Gastrocnemius medialis (tissue), 4 donors: Measurements from ENCODE around the gene SLC26A4. TPM values are rescaled to one million over a fixed set of nuclear protein-coding genes. Genes with fewer than 3 reads are reported as not detected.

Experiments
- ATAC-seq, 2 donors: fragments of 150-250 bp; one replicate each; pipeline ENCODE4 v1.9.1; 2016
- DNase-seq, 2 donors: peaks; one replicate each; pipeline ENCODE4 v3.0.0-alpha.2; 2019
- H3K27ac ChIP-seq, 4 donors: fragments of 200-600 bp; sonication (generic); 1 replicate in 1 of 4; 2 replicates in 3 of 4; pipeline ENCODE4 v1.5.1; 2016 to 2018; ENCODE audit warnings: mild to moderate bottlenecking in 2 of 4, moderate library complexity in 1 of 4
- H3K27me3 ChIP-seq, 3 donors: fragments of 200-600 bp; sonication (generic) in 2 of 3; 1 replicate in 1 of 3; 2 replicates in 2 of 3; pipeline versions ENCODE4 v1.5.1 to v1.6.0; 2016 to 2019; ENCODE audit warnings: mild to moderate bottlenecking in 1 of 3, moderate library complexity in 1 of 3
- H3K36me3 ChIP-seq, 2 donors: fragments of 200-600 bp; sonication (generic) in 1 of 2; one replicate each; pipeline ENCODE4 v1.5.1; 2017 to 2018
- H3K4me1 ChIP-seq, 2 donors: fragments of 200-600 bp; sonication (generic) in 1 of 2; one replicate each; pipeline ENCODE4 v1.5.1; 2016 to 2017; ENCODE audit warnings: mild to moderate bottlenecking in 2 of 2
- H3K4me3 ChIP-seq, 4 donors: fragments of 200-600 bp; sonication (generic) in 3 of 4; 1 replicate in 1 of 4; 2 replicates in 3 of 4; pipeline ENCODE4 v1.5.1; 2016 to 2019; ENCODE audit warnings: mild to moderate bottlenecking in 2 of 4
- H3K9me3 ChIP-seq, 3 donors: fragments of 200-600 bp; sonication (generic) in 2 of 3; 1 replicate in 1 of 3; 2 replicates in 2 of 3; pipeline ENCODE4 v1.5.1; 2016 to 2019
- CTCF ChIP-seq, 5 experiments: fragments of 450-650 bp in 3 of 5; fragments of 200-600 bp in 2 of 5; sonication (generic) in 2 of 5; IDR thresholded peaks in 4 of 5; conservative IDR thresholded peaks in 1 of 5; 1 replicate in 4 of 5; 2 replicates in 1 of 5; pipeline ENCODE4 v1.5.1; 2016 to 2019; ENCODE audit warnings: antibody characterized with exemption in 5 of 5, mild to moderate bottlenecking in 3 of 5, moderate library complexity in 3 of 5
- POLR2A ChIP-seq, 2 donors: fragments of 450-650 bp; IDR thresholded peaks; one replicate each; pipeline ENCODE4 v1.6.1; 2017; ENCODE audit warnings: antibody characterized with exemption in 2 of 2, mild to moderate bottlenecking in 2 of 2, moderate library complexity in 2 of 2
- in situ Hi-C, 4 donors: fragments of 200-750 bp; cut with MboI; loops; one replicate each; pipeline versions ENCODE4 v1.15.0 to v1.8.0; 2017; ENCODE audit warnings: low sequenced_read_pairs in 4 of 4
- intact Hi-C: fragments of 100-400 bp; cut with DNase I; formaldehyde crosslinking; loops from one replicate; pipeline ENCODE4 v1.15.1; 2023; ENCODE audit warnings: low total_unique reads
- total RNA-seq, 4 donors: library from RNA; depleted of rRNA; stranded (reverse); fragments of >200 nt; gene quantifications; one replicate each; pipeline versions ENCODE4 v1.1.0 to v1.2.3, GENCODE V29; 2016

The SLC26A4 gene
- total RNA-seq, 4 donors from 2014 or later = 0.09 to 2.5 (median 0.20) TPM; not detected in 1

GRCh38 chr7:107700570-107700969 is 39.9 kb downstream of the SLC26A4 start:
- no peak for ATAC-seq
- in situ Hi-C loops = loop anchor here in 1 of 4 donors (25.0 kb wide), 1 partner anchor 488 kb away; no protein-coding TSS in a partner anchor
- H3K4me3 ChIP-seq = no peak overlapping the region
- H3K27ac ChIP-seq = no peak overlapping the region
- TF ChIP-seq POLR2A (IDR thresholded peaks at IDR 0.05) = no peak
- TF ChIP-seq CTCF (IDR thresholded peaks at IDR 0.05 in 4 of 5, conservative IDR thresholded peaks at IDR 0.05 in 1 of 5) = no peak
- no peak for DNase-seq
- H3K9me3 ChIP-seq = no peaks in the 10 kb centered on the region
- intact Hi-C loops = no loop called here
- H3K36me3 ChIP-seq = no peaks in the 10 kb centered on the region
- no peaks in the 10 kb centered on the region for H3K4me1 ChIP-seq
- no peaks in the 10 kb centered on the region for H3K27me3 ChIP-seq

GRCh38 chr7:107701191-107701590 is 40.6 kb downstream of the SLC26A4 start:
- ATAC-seq (no peak), DNase-seq (no peak)
- H3K4me1 ChIP-seq = no peaks in the 10 kb centered on the region
- no peak overlapping the region for H3K27ac ChIP-seq
- in situ Hi-C loops (loop anchor here in 1 of 4 donors (25.0 kb wide), 1 partner anchor 489 kb away; no protein-coding TSS in a partner anchor), intact Hi-C loops (no loop called here)
- H3K36me3 ChIP-seq = no peaks in the 10 kb centered on the region
- H3K9me3 ChIP-seq = no peaks in the 10 kb centered on the region
- TF ChIP-seq POLR2A (IDR thresholded peaks at IDR 0.05) (no peak), CTCF (IDR thresholded peaks at IDR 0.05 in 4 of 5, conservative IDR thresholded peaks at IDR 0.05 in 1 of 5) (no peak)
- H3K4me3 ChIP-seq = no peak overlapping the region
- H3K27me3 ChIP-seq = no peaks in the 10 kb centered on the region

GRCh38 chr7:107703219-107703618 is 42.6 kb downstream of the SLC26A4 start:
- DNase-seq (no peak), ATAC-seq (no peak)
- Histone ChIP-seq H3K27ac (no peak overlapping the region), H3K27me3 (no peaks in the 10 kb centered on the region), H3K4me3 (no peak overlapping the region), H3K9me3 (no peaks in the 10 kb centered on the region), H3K36me3 (no peaks in the 10 kb centered on the region), H3K4me1 (no peaks in the 10 kb centered on the region)
- in situ Hi-C loops = loop anchor here in 1 of 4 donors (25.0 kb wide), 1 partner anchor 491 kb away; no protein-coding TSS in a partner anchor
- TF ChIP-seq POLR2A (IDR thresholded peaks at IDR 0.05) (no peak), CTCF (IDR thresholded peaks at IDR 0.05 in 4 of 5, conservative IDR thresholded peaks at IDR 0.05 in 1 of 5) (no peak)
- intact Hi-C loops = no loop called here

- Histone ChIP-seq H3K36me3 (no peaks in the 10 kb centered on the region), H3K4me3 (no peak overlapping the region), H3K9me3 (no peaks in the 10 kb centered on the region), H3K27me3 (no peaks in the 10 kb centered on the region), H3K27ac (no peak overlapping the region), H3K4me1 (no peaks in the 10 kb centered on the region)
- in situ Hi-C loops (loop anchor here in 1 of 4 donors (25.0 kb wide), 1 partner anchor 492 kb away; no protein-coding TSS in a partner anchor), intact Hi-C loops (no loop called here)
- DNase-seq = no peak
- TF ChIP-seq CTCF (IDR thresholded peaks at IDR 0.05 in 4 of 5, conservative IDR thresholded peaks at IDR 0.05 in 1 of 5) (no peak), POLR2A (IDR thresholded peaks at IDR 0.05) (no peak)
- ATAC-seq = no peak
Observed at GRCh38 chr7:107703872-107704271, 43.2 kb downstream of the SLC26A4 start.

GRCh38 chr7:107708956-107709355 is 48.3 kb downstream of the SLC26A4 start:
- in situ Hi-C loops = loop anchor here in 1 of 4 donors (25.0 kb wide), 1 partner anchor 497 kb away; no protein-coding TSS in a partner anchor

More at GRCh38 chr7:107708956-107709355, 48.3 kb downstream of the SLC26A4 start:
- DNase-seq (no peak), ATAC-seq (no peak)
- Histone ChIP-seq H3K27me3 (no peaks in the 10 kb centered on the region), H3K4me3 (no peak overlapping the region), H3K9me3 (no peaks in the 10 kb centered on the region), H3K36me3 (no peaks in the 10 kb centered on the region), H3K4me1 (no peaks in the 10 kb centered on the region), H3K27ac (no peak overlapping the region)
- intact Hi-C loops = no loop called here
- TF ChIP-seq POLR2A (IDR thresholded peaks at IDR 0.05) = no peak
